ENCODE results near the gene PFKP.

The PFKP gene

GRCh38 chr10:3069876-3070275, 2.5 kb downstream of the PFKP start:
- no peak for DNase-seq (ENCODE audit: low read depth)

DNA sequence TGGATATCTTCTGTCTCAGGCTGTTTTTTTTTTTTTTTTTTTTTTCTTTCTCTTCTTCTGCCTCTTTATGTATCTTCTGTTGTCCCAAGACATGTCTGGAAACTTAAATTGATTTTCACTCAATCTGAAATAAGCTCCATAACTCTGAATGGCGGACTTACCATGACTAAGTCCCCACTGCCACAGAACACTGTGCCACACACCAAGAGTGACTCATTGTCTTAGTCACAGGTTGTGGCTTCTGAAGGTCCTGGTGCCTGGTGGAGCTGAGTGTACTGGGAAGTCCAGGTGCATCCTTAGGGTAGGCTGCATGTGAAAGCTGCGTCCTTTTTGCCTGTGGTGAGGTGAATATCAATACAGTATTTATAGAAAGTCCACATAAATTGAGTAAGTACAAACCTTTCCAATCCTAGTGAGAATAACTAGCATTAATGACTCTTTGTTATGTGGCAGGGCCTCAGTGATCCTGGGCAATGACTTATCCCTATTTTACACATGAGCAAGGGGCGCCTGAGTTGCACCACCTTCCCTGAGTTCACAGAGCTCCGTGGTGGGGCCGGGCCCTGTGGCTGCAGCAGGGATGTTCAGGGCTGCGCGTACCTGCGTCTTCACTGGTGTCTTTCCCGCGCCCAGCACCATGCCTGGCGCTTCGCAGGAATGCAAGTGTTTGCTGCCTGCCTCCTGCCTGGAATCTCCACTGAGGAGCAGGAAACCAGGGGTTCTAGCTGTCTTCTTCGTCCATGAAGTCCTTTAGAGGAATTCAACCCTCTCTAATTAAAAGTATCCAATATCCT, 4.3 kb downstream of the PFKP start:
- peak; percentile 51 for DNase-seq (ENCODE audit: low read depth)

DNA sequence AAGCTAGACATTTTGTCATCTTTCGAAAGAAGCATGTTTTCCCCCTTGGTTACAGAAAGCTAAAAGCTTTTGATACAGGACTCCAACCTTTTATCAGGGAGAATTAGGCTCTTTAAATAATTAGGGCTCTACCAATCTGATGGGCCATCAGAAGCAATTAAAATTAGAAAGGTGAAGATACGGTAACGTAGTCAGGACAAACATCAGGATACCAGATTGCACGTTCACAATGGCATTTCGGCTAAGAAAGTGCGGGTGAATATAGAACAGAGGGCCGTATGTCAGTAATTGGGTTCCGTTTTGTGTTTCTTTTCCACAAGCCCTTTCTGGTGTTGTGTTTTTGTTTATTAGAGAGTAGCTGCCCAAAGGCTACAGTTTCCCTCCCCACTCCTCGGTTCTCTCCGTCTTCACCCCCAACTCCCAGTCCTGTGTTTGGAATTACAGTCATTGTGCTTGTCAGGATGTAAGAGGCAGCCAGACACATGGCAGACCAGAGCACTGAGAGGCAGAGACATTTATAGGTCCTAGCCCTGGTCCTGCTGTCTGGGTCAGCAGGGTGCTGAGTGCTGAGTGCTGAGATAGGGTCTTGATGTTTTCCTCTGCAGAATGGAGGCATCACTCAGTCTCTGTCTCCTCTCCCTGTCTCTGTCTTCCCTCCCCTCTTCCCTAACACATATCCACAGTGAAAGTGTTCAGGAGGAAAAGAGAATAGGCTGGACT, 5.5 kb downstream of the PFKP start:
- DNase-seq (ENCODE audit: low read depth): no peak

DNA sequence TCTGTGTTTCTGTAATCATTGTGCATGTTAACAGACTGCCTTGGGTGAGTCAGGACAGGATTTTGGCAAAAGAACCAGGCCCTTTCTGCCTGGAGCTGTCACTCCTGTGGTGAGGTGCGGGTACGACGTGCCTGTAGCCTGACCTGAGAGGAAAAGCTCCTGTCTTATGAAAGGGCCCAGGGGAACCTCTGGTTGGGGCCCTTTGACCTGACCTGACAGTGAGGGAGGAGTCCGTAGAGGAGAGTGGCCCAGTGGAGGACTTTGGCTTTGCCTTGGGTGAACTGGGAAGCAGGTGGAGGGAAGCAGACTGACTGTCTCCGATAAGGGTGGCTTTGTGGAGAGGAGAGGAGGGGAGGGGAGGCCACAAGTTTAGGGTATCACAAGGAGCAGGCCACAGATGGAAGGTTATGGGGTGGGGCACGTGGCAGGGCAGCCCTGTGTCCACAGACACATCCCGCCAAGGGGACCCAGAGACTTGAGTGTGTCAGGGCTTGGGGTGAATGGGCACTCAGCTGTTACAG, 6.9 kb downstream of the PFKP start:
- DNase-seq (ENCODE audit: low read depth): no peak

- DNase-seq (ENCODE audit: low read depth): no peak
Measured at GRCh38 chr10:3074985-3075600, 7.7 kb downstream of the PFKP start.

- DNase-seq (ENCODE audit: low read depth): no peak
Measured at GRCh38 chr10:3076138-3076537, 8.8 kb downstream of the PFKP start.

DNA sequence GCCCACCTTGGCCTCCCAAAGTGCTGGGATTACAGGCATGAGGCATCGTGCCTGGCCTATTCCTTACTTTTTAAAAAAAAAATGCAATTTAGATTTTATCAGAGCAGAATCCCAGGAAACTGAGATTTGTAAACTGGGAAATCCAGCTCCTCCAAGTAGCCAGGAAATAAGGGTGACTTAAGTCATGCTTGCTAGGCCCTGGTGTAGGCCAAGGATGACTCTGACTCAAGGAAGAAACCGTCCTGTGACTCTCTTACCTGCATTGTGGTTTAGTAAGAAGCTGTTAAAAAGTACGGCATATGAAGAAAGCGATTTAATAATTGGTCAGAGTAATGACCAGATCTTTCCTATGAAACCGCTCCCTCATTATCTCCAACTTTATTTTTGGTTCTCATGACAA, 10.2 kb downstream of the PFKP start:
- no peak for DNase-seq (ENCODE audit: low read depth)

- DNase-seq (ENCODE audit: low read depth): no peak
Measured at GRCh38 chr10:3077940-3078630, 10.7 kb downstream of the PFKP start.

DNA sequence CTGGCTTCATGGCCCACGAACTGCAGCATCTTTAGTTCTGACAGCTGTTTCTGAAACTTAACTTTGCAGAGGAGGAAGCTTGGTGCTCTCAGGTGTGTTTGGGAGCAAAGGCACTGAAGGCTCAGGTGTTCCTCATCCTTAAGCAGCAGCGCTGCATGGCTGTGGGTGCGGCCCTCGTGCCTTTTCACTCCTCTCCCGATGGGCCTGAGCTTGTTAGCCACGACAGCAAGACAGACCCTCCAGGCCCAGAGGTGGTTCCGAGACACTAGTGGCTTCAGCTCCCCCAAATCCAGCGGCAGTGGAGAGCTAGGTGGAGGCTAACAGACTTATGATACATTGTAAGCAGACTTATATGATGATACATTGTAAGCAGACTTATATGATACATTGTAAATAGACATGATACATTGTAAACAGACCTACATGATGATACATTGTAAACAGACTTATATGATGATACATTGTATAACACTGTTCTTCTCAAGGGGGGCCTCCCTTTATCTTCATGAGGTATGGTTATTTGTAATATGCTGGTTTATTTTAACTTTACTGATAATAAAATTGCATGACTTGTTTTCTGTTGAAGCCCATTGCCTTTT, 14.1 kb downstream of the PFKP start:
- DNase-seq (ENCODE audit: low read depth): no peak

- no peak for DNase-seq (ENCODE audit: low read depth)
Measured at GRCh38 chr10:3082290-3082689, 14.9 kb downstream of the PFKP start.

DNA sequence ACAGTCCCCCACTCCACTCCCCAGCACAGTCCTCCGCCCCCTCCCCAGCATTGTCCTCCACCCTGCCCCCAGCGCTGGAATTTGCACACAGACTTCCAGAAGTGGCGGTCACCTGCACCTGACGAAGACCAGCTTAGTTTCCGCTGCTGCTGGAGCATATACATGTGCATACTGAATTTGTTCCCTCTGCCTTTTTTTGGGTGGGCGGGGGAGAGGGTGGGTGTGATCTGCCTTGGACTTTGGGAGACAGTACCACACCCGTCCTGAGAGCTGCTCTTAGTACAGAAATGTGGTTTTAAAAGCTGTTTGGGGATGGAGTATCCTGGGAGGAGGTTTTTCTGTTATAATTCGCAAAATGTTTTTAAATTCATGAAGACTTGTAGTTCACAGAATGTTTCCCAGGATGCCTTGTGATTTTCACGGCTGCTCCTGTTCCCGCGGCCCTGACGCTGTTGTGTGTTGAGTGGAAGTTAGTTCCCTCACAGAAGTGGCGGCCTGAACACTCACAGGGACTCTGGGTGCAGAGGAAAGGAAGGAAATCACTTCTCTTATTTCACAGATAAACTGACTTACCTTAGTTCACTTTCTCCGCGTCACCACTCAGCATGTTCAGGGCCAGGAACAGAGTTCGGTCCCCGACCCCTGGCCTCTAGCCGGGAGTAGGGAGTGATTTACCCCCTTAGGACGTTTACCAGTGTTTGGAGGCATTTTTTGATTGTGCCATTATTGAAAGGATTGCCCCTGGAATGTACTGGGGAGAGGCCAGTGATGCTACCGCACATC, 18.6 kb downstream of the PFKP start:
- DNase-seq (ENCODE audit: low read depth): no peak

DNA sequence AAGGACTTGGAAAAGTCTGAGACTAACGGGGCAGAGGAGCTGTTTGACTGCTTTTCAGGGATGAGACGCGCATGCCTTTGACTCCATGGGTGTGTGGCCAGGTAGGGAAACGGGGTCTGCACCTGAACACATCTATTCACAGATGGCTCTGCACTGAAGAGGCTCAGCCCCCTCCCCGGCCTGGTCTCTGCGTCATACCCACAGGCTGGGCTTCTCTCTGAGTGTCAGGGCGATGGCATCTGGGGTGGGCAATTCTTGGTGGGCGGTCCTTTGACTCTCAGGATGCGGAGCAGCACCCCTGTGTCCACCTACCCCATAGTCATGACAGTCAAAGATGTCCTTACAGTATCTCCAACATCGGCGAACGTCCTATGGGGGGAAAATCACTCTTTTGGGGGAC, 23.0 kb downstream of the PFKP start:
- no peak for DNase-seq (ENCODE audit: low read depth)

GRCh38 chr10:3090914-3091787, 23.8 kb downstream of the PFKP start:
- peak; percentile 78 for DNase-seq (ENCODE audit: low read depth)

GRCh38 chr10:3091921-3092320, 24.6 kb downstream of the PFKP start:
- DNase-seq (ENCODE audit: low read depth): no peak

- no peak for DNase-seq (ENCODE audit: low read depth)
Measured at GRCh38 chr10:3093996-3094395, 26.6 kb downstream of the PFKP start.

DNA sequence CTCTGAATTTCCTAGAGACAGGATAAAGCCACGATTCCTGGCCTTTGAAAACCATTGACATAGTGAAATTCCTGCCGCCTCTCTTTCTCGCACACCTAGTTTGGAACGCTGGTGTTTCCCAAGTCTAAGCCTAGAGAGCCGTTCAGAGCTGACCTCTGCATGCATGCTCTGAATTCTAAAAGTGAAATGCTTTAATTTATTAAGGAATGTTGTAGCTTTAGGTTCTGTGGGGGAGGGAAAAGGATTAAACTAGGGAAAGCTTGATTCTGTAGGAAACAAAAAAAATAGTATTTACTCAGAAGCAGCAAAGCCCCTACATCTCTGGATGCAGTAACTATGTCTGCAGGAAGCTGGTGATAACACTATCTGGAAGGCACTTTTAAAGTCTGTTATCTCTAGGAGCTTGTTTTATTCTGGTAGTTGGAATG, 27.3 kb downstream of the PFKP start:
- no peak for DNase-seq (ENCODE audit: low read depth)

DNA sequence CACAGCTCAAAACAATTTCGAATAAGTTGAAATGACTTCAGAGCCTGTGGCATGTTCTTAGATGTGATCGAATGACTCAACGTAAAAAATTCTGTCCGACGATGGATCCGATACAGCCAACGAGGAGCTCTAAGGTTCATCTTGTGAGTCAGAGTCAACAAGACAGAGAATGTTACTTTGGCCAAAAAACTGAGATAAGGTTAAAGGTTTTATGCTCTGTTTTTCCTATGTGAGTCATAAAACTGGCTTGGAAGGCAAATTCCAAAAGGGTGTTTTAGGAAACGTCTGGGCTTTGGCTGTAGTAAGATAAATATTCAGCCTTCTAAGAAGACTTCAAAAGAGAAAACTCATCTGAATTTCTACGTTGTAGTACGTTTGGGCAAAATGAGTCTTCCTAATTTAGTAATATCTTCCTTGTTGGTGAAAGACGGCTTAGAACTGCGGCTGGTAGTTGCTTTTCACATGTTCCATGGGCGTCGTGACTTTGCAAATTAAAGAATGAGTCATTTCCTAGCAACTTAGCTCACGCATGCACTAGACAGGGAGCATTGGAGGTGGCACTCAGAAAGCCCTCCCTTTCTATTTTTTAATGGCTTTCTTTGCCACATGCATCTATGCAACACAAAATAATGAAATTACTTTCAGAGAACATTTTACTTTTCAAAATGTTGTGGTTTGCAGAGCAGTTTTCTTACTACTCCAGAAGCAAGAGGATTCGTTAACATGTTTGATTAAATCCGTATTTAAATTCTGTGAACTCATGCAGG, 28.2 kb downstream of the PFKP start:
- peak; percentile 99 for DNase-seq (ENCODE audit: low read depth)

DNA sequence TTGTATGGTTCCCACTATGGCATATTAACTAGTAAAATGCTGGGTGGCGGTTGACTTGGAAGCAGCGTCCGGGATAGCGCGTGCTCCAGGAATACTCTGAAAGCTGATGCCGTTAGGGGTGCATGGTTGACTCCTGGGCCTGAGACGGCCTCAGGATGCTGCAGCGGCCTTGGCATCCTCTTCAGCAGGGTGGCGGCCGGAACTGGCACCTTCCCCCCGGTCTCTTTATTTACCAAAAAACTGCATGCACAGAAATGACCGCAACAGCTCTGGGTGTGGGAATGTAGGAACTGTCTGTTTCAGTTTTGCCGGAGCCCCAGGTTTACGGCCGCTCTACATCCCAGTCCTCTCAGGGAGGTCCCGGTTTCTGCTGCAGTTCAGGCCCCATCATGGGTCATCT, 28.8 kb downstream of the PFKP start:
- no peak for DNase-seq (ENCODE audit: low read depth)

GRCh38 chr10:3097160-3097559, 29.8 kb downstream of the PFKP start:
- DNase-seq (ENCODE audit: low read depth): no peak
